ENCODE measurements around the gene CNIH4. TPM values are rescaled to one million over a fixed set of nuclear protein-coding genes. Genes with fewer than 3 reads are reported as not detected.

Gene CNIH4
- total and polyA plus RNA-seq, 2 of the 4 experiments (the other 2 are of a cell fraction): 29.7 to 73.1 TPM

DNA sequence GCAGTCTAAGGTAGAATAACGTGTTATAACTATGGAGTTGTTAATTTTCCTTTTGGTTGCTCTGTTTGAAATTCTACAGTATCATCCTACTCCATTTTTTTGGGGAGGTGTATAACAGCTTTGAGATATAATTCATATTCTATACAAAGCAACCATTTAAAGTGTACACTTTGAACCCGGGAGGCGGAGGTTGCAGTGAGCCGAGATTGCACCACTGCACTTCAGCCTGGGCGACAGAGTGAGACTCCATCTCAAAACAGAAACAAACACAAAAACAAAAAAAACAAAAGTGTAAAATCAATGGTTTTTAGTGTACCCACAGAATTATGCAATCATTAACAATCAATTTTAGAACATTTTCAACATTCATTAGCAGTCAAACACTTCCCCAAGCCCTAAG lies 33.8 kb downstream of the CNIH4 start:
- Histone ChIP-seq H3K36me3 (ENCODE audit: control insufficient read depth, insufficient read depth, low read length) (peaks cover 40% of the 10 kb centered on the region), H2BK5ac (ENCODE audit: low read depth, low read length, poor library complexity, severe bottlenecking) (no peak overlapping the region), H3K27ac (ENCODE audit: insufficient read depth, low read length) (no peak overlapping the region), H3K4me2 (ENCODE audit: low read depth, low read length) (no peak overlapping the region), H3K23ac (ENCODE audit: low read depth, low read length) (no peak overlapping the region), H2BK120ac (ENCODE audit: low read depth, low read length) (no peak overlapping the region), H3K56ac (ENCODE audit: extremely low read depth, insufficient read depth, low read length) (no peak overlapping the region), H3K9me3 (ENCODE audit: control insufficient read depth, insufficient read depth, low read length) (no peaks in the 10 kb centered on the region), H2AK9ac (replicated peaks; ENCODE audit: low read depth, low read length, poor library complexity) (no peak overlapping the region), H3K14ac (replicated peaks; ENCODE audit: low read depth, low read length) (no peak overlapping the region), H3K79me1 (ENCODE audit: low read depth in 1 of 2, low read length in 2 of 2) (peaks cover 10 to 27% of the 10 kb centered on the region in 2 experiments; a peak in 3 of 4 replicates), H2AFZ (replicated peaks; ENCODE audit: low read length, poor library complexity) (no peak overlapping the region), H3K27me3 (ENCODE audit: control insufficient read depth, insufficient read depth, low read length) (no peaks in the 10 kb centered on the region), H3K18ac (ENCODE audit: low read depth, low read length) (no peak overlapping the region), H2BK20ac (ENCODE audit: low read depth, low read length) (no peak overlapping the region), H3K9ac (ENCODE audit: low read depth, low read length) (no peak overlapping the region), H3K4ac (ENCODE audit: low read depth, low read length) (no peak overlapping the region), H3K9me1 (ENCODE audit: insufficient read depth, low read length) (no peaks in the 10 kb centered on the region), H3K4me1 (ENCODE audit: control insufficient read depth, insufficient read depth, low read length) (no peaks in the 10 kb centered on the region), H2BK15ac (ENCODE audit: low read depth, low read length) (no peak overlapping the region), H2AK5ac (ENCODE audit: low read depth, low read length) (no peak overlapping the region), H4K91ac (ENCODE audit: insufficient read depth, low read depth, low read length) (no peak overlapping the region), H4K8ac (ENCODE audit: low read depth in 2 of 2, low read length in 2 of 2) (no peak overlapping the region), H3K4me3 (ENCODE audit: insufficient read depth, low read depth, low read length) (no peak overlapping the region), H4K20me1 (ENCODE audit: insufficient read depth, low read length) (peaks cover 8% of the 10 kb centered on the region; the same call in 1 of the 2 replicates), H4K5ac (ENCODE audit: low read depth, low read length) (no peak overlapping the region)
- dilution Hi-C loops (cut with HindIII; ENCODE audit: low sequenced_read_pairs, unreplicated experiment): no loop called here
- WGBS, 2 experiments (ENCODE audit: extremely low coverage in 2 of 2, insufficient read length in 1 of 2): no CpG with 5 or more reads among the region's 5 CpGs
- ChIA-PET CTCF (no interaction called here), POLR2A (ENCODE audit: unreplicated experiment) (no interaction called here)
- DNase-seq (no peak), ATAC-seq (ENCODE audit: low read depth) (no peak)
- in situ Hi-C loops (cut with MboI; ENCODE audit: low sequenced_read_pairs): no loop called here
- BruUV-seq (replicated peaks): no TSS peak
- no peak for TF ChIP-seq MXI1 (IDR thresholded peaks at IDR 0.05; ENCODE audit: borderline replicate concordance, low read depth, low read length)
- TF ChIP-seq, protein P1, sequence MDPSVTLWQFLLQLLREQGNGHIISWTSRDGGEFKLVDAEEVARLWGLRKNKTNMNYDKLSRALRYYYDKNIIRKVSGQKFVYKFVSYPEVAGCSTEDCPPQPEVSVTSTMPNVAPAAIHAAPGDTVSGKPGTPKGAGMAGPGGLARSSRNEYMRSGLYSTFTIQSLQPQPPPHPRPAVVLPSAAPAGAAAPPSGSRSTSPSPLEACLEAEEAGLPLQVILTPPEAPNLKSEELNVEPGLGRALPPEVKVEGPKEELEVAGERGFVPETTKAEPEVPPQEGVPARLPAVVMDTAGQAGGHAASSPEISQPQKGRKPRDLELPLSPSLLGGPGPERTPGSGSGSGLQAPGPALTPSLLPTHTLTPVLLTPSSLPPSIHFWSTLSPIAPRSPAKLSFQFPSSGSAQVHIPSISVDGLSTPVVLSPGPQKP (IDR thresholded peaks at IDR 0.05; ENCODE audit: borderline replicate concordance, low read depth, low read length): no peak
- TF ChIP-seq CTCF (conservative IDR thresholded peaks at IDR 0.05; ENCODE audit: low read depth, low read length): no peak
- no peak for TF ChIP-seq NFE2L2 (IDR thresholded peaks at IDR 0.05; ENCODE audit: low read depth, low read length)
- no peak for TF ChIP-seq RCOR1 (IDR thresholded peaks at IDR 0.05; ENCODE audit: insufficient replicate concordance, low read length)
- TF ChIP-seq USF2 (IDR thresholded peaks at IDR 0.05; ENCODE audit: low read depth, low read length): no peak
- TF ChIP-seq FOS (IDR thresholded peaks at IDR 0.05; ENCODE audit: low read depth, low read length): no peak
- no peak for TF ChIP-seq MAZ (IDR thresholded peaks at IDR 0.05; ENCODE audit: borderline replicate concordance, low read depth, low read length)
- no peak for TF ChIP-seq SMC3 (IDR thresholded peaks at IDR 0.05; ENCODE audit: low read depth, low read length)
- no peak for TF ChIP-seq CHD1 (IDR thresholded peaks at IDR 0.05; ENCODE audit: low read depth, low read length)
- TF ChIP-seq MAFK (IDR thresholded peaks at IDR 0.05; ENCODE audit: low read depth, low read length): no peak
- TF ChIP-seq CEBPB (IDR thresholded peaks at IDR 0.05; ENCODE audit: low read depth, low read length): no peak
- intact Hi-C loops (cut with micrococcal nuclease): loop anchor here (5.0 kb wide), 1 partner anchor 37 kb away; no protein-coding TSS in a partner anchor
